ENCODE data around the gene KCNE5.

DNA sequence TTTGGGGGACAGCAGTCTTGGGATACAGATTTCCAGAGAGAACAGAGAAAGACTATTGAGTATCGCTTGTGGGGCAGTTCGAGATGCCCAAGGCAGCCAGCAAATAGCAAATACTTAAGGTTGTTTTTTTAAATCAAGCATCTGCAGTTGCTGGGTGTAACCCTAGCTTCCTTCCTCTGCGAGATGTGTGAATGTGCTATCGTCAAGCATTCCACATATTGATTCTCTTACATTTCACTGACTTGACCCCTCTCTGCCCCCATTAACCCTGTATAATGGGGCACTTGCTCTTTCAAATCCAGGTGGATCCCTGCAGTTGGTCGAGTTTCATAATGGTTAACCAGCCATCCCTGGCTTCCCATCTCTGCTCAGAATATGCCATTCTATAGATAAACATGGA is 23.5 kb downstream of the KCNE5 start:
- TF ChIP-seq CTCF (IDR thresholded peaks at IDR 0.05 in 2 of 3, conservative IDR thresholded peaks at IDR 0.05 in 1 of 3; ENCODE audit: insufficient read depth in 2 of 3, low read depth in 1 of 3, low read length in 3 of 3) (no peak), ARID3A (IDR thresholded peaks at IDR 0.05; ENCODE audit: borderline replicate concordance, low read depth, low read length) (no peak), ADNP (tag; IDR thresholded peaks at IDR 0.05) (no peak), RBM14 (IDR thresholded peaks at IDR 0.05; ENCODE audit: borderline replicate concordance, insufficient read depth, low read depth, low read length) (no peak), TSC22D4 (tag; IDR thresholded peaks at IDR 0.05) (no peak), RFX7 (CRISPR knock-in tag; IDR thresholded peaks at IDR 0.05) (no peak), TCF7L2 (IDR thresholded peaks at IDR 0.05; ENCODE audit: low read depth, low read length) (no peak), USF1 (CRISPR knock-in tag; IDR thresholded peaks at IDR 0.05) (no peak), HDAC6 (IDR thresholded peaks at IDR 0.05; ENCODE audit: low read depth, low read length) (no peak)

All from K562 (cell line).